Lower leg skin (tissue), 3 donors: Measurements from ENCODE around the gene CEACAM18.

Experiments
- CTCF ChIP-seq, 3 donors: fragments of 450-650 bp; IDR thresholded peaks; one replicate each; pipeline ENCODE4 v1.5.1; 2016; ENCODE audit warnings: antibody characterized with exemption in 3 of 3, mild to moderate bottlenecking in 3 of 3, moderate library complexity in 2 of 3
- POLR2A ChIP-seq, 2 donors: fragments of 450-650 bp; IDR thresholded peaks; one replicate each; pipeline ENCODE4 v1.6.1; 2016 to 2017; ENCODE audit warnings: antibody characterized with exemption in 2 of 2, mild to moderate bottlenecking in 1 of 2, moderate library complexity in 1 of 2

- TF ChIP-seq POLR2A (IDR thresholded peaks at IDR 0.05), result no peak
- TF ChIP-seq CTCF (IDR thresholded peaks at IDR 0.05), result no peak
These were observed 36.6 kb upstream of the CEACAM18 start for GRCh38 chr19:51441410-51442390.
